Pons (tissue), 1 donor: ENCODE results near the gene PKP2.

Experiments
- DNase-seq: peaks from one replicate; pipeline ENCODE4 v3.0.0-alpha.2; 2016; ENCODE audit warnings: low spot score

PKP2 gene

GRCh38 chr12:32896432-32897280 lies at the start of gene PKP2:
TSS of gene PKP2 (minus strand) at chr12:32896777. CDS start at chr12:32896731, 46 bp downstream.
- no peak for DNase-seq

DNA sequence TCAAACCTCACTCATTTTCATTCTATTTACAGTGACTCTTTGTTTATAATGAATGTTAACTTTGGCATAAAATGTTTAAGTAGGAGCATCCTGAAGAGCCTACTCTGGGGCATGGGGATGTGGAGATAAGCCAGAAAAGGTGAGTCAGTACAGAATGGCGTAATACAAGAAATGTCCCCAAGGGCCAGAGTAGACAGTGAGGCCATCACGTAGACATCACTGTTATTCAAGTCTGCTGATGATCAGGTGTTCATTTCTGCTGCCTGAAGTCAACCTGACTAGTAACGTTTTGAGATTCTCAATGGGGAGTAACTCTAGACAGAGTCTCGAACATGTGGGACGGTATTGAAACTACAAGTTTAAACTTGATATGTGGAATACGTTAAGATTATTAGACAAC lies 47.6 kb upstream of the PKP2 start:
- no peak for DNase-seq

GRCh38 chr12:32939801-32940200 lies 43.2 kb upstream of the PKP2 start:
- DNase-seq = no peak

DNA sequence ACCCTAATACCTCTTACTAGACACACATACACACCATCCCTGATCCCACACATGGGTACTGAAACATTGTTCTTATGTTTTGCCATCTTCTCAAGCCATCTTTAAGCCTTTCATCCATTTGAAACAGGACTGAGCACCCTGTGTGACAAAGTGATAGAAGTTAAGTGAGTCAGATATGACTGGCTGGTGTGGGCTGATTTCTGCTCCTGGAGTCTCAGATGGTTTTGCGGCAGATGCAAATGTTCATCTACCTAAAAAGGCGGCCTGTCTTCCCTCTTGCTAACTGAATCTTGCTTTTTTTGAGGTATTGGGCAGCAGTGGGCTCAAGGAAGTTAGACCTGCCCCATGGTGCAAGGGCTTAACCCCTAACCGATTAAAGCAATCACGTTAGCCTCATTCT lies 30.4 kb upstream of the PKP2 start:
- no peak for DNase-seq

- no peak for DNase-seq
These were observed 29.8 kb upstream of the PKP2 start for GRCh38 chr12:32926356-32926755.

GRCh38 chr12:32922546-32923297 lies 26.1 kb upstream of the PKP2 start:
- DNase-seq = no peak

GRCh38 chr12:32921397-32921796 lies 24.8 kb upstream of the PKP2 start:
- DNase-seq = no peak

DNA sequence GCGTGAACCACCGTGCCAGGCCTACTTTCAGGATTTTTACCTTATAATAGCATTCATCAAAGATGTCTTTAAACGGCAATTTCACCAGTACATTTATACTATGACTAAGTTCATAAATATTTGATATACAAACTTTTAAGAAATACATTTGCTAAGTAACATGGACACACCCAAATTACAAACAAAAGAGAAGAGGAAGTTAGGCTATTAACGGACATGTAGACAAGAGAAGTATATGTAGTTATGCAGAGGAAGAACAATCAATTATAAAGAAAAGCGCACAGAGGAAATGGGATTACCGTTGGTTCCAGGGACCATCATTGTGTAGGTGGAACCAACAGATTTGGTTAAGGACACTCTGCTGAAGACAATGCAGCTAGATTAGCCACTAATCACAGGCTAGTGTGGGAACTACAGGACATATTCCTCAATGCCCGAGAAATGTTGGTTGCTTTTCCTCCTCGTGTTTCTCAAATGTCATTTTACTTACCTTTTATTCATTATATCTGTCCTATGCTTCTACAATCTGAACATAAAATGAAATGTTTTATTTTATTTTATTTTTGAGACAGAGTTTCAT lies 24.0 kb upstream of the PKP2 start:
- no peak for DNase-seq

- peak; percentile 26 for DNase-seq
These were observed 22.6 kb upstream of the PKP2 start for GRCh38 chr12:32918890-32919801.

DNA sequence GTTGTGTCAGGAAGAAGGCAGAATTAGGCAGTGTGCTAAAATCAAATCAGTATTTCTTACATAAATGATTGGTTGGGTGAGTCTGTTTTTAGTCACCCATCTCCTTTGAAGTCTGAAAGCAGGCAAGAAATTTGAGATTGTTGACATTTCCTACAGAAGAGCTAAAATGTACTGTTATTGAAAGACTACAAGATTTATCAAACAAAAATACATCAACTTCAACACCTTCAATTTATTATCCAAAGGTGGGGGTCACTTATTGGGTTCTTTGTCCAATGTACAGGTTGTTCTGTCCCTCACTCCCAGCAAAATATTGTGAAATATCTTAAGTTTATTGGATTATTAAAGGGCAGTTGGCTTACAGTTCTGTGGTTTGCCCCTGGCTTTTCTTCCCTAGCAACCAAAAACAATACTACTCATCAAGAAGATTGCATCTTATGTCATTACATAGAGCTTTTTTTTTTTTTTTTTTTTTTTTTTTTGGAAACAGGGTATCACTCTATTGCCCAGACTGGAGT lies 20.6 kb upstream of the PKP2 start:
- no peak for DNase-seq

DNA sequence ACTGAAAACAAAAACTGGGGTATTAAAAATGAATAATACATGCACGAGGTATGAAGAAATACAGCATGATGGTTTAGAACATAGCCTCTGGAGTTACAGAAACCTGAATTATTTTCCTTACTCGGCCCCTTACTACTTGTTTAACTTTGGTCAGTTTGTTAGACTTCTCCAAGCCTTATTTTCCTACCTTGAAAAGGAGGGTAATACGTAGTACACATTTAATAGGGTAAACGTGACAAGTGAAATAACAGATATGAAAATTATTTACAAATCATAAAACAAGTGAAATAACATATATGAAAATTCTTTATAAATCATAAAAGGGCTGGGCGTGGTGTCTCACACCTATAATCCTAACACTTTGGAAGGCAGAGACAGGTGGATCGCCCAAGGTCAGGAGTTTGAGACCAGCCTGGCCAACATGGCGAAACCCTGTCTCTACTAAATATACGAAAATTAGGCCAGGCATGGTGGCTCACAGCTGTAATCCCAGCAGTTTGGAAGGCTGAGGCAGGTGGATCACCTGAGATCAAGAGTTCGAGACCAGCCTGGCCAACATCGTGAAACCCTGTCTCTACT lies 11.4 kb upstream of the PKP2 start:
- DNase-seq = no peak

DNA sequence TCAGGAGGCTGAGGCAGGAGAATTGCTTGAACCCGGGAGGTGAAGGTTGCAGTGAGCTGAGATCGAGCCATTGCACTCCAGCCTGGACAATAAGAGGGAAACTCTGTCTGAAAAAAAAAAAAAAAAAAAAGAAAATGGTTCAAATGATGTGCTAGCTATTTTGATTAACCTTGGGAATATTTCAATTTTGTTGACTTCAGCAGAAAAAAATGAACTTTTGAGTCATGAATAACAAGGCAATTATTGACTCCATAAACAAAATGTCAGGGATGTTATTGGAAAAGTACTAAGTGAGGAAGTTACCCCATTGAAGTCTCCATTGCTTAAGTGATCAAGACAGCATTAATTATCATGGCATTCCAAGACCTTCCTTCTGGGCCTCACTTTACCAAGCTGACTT lies 10.6 kb upstream of the PKP2 start:
- no peak for DNase-seq

- DNase-seq = no peak
These were observed 10.0 kb upstream of the PKP2 start for GRCh38 chr12:32906399-32907165.

GRCh38 chr12:32903763-32904162 lies 7.2 kb upstream of the PKP2 start:
- DNase-seq = no peak

GRCh38 chr12:32903318-32903717 lies 6.7 kb upstream of the PKP2 start:
- DNase-seq = no peak

GRCh38 chr12:32902287-32902997 lies 5.9 kb upstream of the PKP2 start:
- DNase-seq = no peak

GRCh38 chr12:32901553-32901952 lies 5.0 kb upstream of the PKP2 start:
- no peak for DNase-seq

GRCh38 chr12:32897687-32898573 lies 1.4 kb upstream of the PKP2 start:
- no peak for DNase-seq

GRCh38 chr12:32897281-32897610 lies 669 bp upstream of the PKP2 start:
- DNase-seq = no peak
